Activated CD8-positive, alpha-beta memory T cell treated with anti-CD3 and anti-CD28 coated beads, Interleukin-2, amount 10 ng/mL, durations not matched to agents 7 days and 5 days (primary cell): Measurements from ENCODE around the gene MAP2K5. TPM values are rescaled to one million over a fixed set of nuclear protein-coding genes. Genes with fewer than 3 reads are reported as not detected.

ENCODE experiments used
- ATAC-seq: fragments of 150-1000 bp; cut with Tn5 transposase; one replicate; pipeline ENCODE4 v1.10.0; 2021; ENCODE audit warnings: moderate library complexity
- CTCF ChIA-PET: fragments of 350-600 bp; sonication (Branson Sonifier 250); formaldehyde crosslinking; loops from one replicate; lab custom pipeline; 2021; ENCODE audit warnings: antibody characterized with exemption; lab: Charles Lee
- DNase-seq: peaks from one replicate; pipeline ENCODE4 v3.0.0-alpha.2; 2020
- H3K27ac Mint-ChIP-seq: one replicate; pipeline ENCODE4 v1.8.0; 2021; ENCODE audit warnings: mild to moderate bottlenecking, mixed read lengths
- H3K27me3 Mint-ChIP-seq: one replicate; pipeline ENCODE4 v1.8.0; 2021; ENCODE audit warnings: mixed read lengths
- H3K36me3 Mint-ChIP-seq: one replicate; pipeline ENCODE4 v1.8.0; 2021; ENCODE audit warnings: mild to moderate bottlenecking, mixed read lengths
- H3K4me1 Mint-ChIP-seq: one replicate; pipeline ENCODE4 v1.8.0; 2021; ENCODE audit warnings: mixed read lengths
- H3K4me3 Mint-ChIP-seq: one replicate; pipeline ENCODE4 v1.8.0; 2021; ENCODE audit warnings: mild to moderate bottlenecking, moderate library complexity, mixed read lengths
- H3K9me3 Mint-ChIP-seq: one replicate; pipeline ENCODE4 v1.8.0; 2022; ENCODE audit warnings: low read depth, mixed read lengths
- total RNA-seq, 2 experiments: library from RNA; stranded (reverse); gene quantifications; one replicate each; pipeline ENCODE4 v1.2.3, GENCODE V29; 2021

Gene MAP2K5
- total RNA-seq, 2 experiments from 2014 or later: 15.7 to 23.5 TPM

DNA sequence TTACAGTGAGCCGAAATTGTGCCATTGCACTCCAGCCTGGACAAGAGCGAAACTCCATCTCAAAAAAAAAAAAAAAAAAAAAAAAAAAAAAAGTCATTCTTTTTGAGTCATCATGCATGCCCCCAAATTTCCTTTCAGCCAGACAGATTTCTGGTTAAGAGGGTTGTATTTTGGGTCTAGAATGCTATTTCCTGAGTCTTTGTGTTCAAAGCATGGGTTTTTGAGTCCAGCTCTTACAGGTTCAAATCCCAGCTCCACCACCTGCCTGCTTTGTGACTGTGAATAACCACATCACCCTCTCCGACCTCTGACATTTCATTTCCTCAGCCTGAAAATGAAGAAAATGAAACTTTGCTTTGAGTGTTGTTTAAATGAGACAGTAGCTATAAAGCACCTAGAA, 30.9 kb upstream of the MAP2K5 start:
- peaks cover 7% of the 10 kb centered on the region for H3K4me1 Mint-ChIP-seq
- no peak overlapping the region for H3K4me3 Mint-ChIP-seq
- CTCF ChIA-PET: interaction anchor here (0.7 kb wide), 1 partner anchor 10 kb away, joined by 3 read pairs; no protein-coding TSS in a partner anchor
- no peaks in the 10 kb centered on the region for H3K27me3 Mint-ChIP-seq
- no peak for ATAC-seq
- DNase-seq: no peak
- no peak overlapping the region for H3K27ac Mint-ChIP-seq
- peaks cover 7% of the 10 kb centered on the region for H3K36me3 Mint-ChIP-seq
- H3K9me3 Mint-ChIP-seq: no peaks in the 10 kb centered on the region

DNA sequence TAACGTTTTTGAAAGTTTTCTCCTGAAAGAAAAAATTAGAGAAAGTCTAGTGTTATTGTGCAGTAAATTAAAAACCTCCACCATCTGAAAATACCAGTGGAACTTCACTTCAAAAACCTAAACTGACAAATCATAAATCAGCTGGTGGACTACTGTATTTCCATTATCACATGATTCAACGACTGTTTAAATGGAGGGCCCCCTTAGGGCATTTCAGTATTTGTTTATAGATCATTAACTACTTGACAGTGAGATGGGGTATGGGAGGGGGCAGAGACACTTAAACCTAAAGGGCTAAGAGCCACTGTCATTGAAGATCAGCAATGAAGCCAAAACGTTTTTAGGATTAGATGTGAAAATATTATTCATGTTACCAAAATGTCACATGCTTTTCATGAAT, 30.4 kb upstream of the MAP2K5 start:
- Mint-ChIP-seq H3K4me1 (peaks cover 7% of the 10 kb centered on the region), H3K27me3 (no peaks in the 10 kb centered on the region)
- CTCF ChIA-PET: no interaction called here

DNA sequence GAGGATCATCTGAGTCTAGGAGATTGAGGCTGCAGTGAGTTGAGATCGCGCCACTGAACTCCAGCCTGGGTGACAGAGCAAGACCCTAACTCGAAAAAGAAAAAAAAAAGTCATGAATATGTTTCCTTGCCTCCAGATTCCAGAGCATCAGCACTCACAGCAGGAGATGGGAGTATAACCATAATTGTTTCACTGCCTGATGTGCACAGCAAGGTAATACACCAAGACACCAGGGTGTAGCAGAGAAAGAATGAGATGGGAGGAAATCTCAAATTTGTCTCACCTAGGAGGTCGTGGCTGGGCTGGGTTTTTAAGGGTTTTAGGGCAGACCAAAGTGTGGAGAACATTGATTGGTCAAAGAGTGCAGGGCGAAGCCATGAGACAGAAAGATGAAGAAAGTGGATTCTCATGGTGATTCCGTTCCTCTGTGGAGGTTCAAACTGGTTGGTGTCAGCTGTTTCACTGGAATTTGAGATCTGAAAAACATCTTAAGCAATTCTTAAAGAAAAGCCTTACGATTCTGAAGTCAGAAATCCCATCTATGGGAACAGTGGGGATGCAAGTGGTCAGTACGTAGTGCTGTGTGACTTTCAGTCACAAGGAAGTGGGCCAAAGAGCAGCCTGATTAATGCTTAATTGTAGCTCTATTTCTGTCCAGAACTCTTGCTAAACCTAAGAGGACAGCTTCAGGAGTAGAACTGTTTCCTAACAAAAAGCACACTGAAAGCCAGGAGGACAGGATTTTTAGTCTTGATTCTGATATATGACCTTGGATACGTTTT, 29.4 kb upstream of the MAP2K5 start:
- ATAC-seq (no peak), DNase-seq (no peak)
- Mint-ChIP-seq H3K27me3 (no peaks in the 10 kb centered on the region), H3K27ac (no peak overlapping the region), H3K9me3 (no peaks in the 10 kb centered on the region), H3K4me3 (no peak overlapping the region), H3K36me3 (peaks cover 7% of the 10 kb centered on the region), H3K4me1 (peaks cover 7% of the 10 kb centered on the region)
- CTCF ChIA-PET: no interaction called here

More for the DNA sequence above, 30.4 kb upstream of the MAP2K5 start:
- H3K9me3 Mint-ChIP-seq: no peaks in the 10 kb centered on the region
- H3K36me3 Mint-ChIP-seq: peaks cover 7% of the 10 kb centered on the region
- no peak overlapping the region for H3K27ac Mint-ChIP-seq
- ATAC-seq (no peak), DNase-seq (no peak)
- no peak overlapping the region for H3K4me3 Mint-ChIP-seq

DNA sequence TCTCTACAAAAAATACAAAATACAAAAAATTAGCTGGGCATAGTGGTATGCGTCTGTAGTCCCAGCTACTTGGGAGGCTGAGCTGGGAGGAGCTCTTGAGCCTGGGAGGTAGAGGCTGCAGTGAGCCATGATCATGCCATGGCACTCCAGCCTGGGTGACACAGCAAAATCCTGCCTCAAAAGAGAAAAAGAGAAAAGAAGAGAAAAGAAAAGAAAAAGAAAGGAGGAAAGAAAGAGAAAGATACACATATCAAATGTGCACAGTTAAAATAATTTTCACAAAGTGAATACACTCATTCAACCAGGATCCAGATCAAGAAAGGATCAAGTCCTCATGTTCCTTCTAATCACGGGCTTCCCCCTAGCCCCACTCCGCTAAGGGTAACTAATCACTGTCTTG, 27.4 kb upstream of the MAP2K5 start:
- ATAC-seq (no peak), DNase-seq (no peak)
- H3K27me3 Mint-ChIP-seq: no peaks in the 10 kb centered on the region
- no peaks in the 10 kb centered on the region for H3K9me3 Mint-ChIP-seq
- no peak overlapping the region for H3K4me3 Mint-ChIP-seq
- CTCF ChIA-PET: no interaction called here
- H3K36me3 Mint-ChIP-seq: peaks cover 9% of the 10 kb centered on the region
- H3K4me1 Mint-ChIP-seq: peaks cover 7% of the 10 kb centered on the region
- peak overlapping the region; percentile 59 for H3K27ac Mint-ChIP-seq

DNA sequence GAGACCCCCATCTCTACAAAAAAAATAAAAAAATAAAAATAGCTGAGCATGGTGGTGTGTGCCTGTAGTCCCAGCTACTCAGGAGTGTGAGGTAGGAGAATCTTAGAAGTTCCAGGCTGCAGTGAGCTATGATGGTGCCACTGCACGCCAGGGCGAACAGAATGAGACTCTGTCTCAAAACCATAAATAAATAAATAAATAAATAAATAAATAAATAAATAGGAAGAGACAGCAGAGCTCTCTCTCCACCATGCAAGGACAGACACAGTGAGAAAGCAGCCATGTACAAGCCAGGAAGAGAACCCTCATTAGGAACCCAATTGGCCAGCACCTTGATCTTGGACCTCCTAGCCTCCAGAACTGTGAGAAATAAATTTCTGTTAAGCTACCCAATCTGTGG, 26.9 kb upstream of the MAP2K5 start:
- Mint-ChIP-seq H3K9me3 (no peaks in the 10 kb centered on the region), H3K4me1 (peaks cover 11% of the 10 kb centered on the region), H3K4me3 (no peak overlapping the region), H3K27me3 (no peaks in the 10 kb centered on the region), H3K27ac (no peak overlapping the region), H3K36me3 (peaks cover 9% of the 10 kb centered on the region)
- CTCF ChIA-PET: no interaction called here
- ATAC-seq (no peak), DNase-seq (no peak)

DNA sequence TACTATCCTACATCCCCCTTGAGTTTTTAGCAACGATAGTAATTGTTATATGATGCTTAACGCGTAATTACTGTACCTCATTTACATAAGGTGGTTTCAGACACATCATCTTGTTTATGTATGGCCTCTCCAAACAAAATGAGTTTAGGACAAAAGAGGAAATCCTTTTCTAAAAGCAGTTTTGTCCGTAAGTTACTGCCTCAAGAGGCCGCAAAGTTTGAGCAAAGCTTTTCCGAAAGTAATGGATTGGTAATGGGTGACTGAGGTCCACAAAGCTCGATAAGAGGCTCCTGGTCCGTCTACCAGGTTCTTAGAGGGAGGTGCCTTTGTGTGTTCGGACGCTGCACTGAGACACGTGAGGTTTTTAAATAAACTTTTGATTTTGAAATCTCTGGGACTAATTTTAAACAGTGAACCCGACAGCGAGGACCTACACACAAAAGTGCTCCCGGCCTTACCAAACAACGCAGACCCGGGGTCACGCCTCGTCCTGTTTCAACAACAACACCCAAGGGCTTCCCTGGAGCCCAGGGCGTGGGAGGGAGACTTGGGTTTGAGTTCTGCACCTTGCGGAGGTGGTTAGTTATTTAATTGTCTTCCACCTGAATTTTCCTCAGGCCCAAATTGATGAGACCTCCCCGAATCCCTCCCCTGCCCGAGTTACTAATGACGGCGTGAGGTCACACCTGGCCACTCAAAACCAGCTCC, 22.0 kb upstream of the MAP2K5 start:
- ATAC-seq (no peak), DNase-seq (no peak)
- H3K27ac Mint-ChIP-seq: peak overlapping the region; percentile 87
- H3K27me3 Mint-ChIP-seq: no peaks in the 10 kb centered on the region
- CTCF ChIA-PET: interaction anchor here (0.9 to 1.5 kb wide), 2 partner anchors 19 to 63 kb away, joined by 3 read pairs; no protein-coding TSS in a partner anchor
- H3K4me3 Mint-ChIP-seq: peak overlapping the region; percentile 94
- H3K9me3 Mint-ChIP-seq: no peaks in the 10 kb centered on the region
- peaks cover 3% of the 10 kb centered on the region for H3K36me3 Mint-ChIP-seq
- peaks cover 25% of the 10 kb centered on the region for H3K4me1 Mint-ChIP-seq

DNA sequence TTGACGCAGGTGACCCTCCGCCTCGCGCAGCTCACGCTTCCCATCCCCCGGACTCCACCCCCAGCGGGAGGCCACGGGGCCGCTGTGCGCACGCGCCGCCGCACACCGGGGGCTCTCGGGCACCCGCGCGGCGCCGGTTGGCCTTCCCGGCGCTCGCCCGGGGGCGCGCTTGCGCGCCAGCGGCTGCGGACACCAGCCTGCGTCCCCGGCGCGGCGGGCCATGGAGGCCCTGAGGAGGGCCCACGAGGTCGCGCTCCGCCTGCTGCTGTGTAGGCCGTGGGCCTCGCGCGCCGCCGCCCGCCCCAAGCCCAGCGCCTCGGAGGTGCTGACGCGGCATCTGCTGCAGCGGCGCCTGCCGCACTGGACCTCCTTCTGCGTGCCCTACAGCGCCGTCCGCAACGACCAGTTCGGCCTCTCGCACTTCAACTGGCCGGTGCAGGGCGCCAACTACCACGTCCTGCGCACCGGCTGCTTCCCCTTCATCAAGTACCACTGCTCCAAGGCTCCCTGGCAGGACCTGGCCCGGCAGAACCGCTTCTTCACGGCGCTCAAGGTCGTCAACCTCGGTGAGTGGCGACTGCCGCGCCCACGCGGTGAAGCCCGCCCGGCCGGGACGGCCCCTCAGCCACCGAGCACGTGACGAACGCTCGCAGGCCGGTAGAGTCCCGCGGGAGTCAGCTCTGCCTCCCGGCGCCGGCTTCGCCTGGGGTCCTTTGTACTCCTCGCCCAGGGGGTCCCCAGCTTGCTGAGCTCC, 21.3 kb upstream of the MAP2K5 start, which contains the start of gene C15orf61:
C15orf61 (plus strand) TSS at position 103 of the 754 bp plus-strand sequence; CDS start at position 221, 118 bp downstream.
- H3K36me3 Mint-ChIP-seq: peaks cover 3% of the 10 kb centered on the region
- peaks cover 25% of the 10 kb centered on the region for H3K4me1 Mint-ChIP-seq
- H3K9me3 Mint-ChIP-seq: no peaks in the 10 kb centered on the region
- ATAC-seq (peak; percentile 87), DNase-seq (peak; percentile 89)
- peak within 1 kb of the TSS; percentile 91 for H3K27ac Mint-ChIP-seq
- no peaks in the 10 kb centered on the region for H3K27me3 Mint-ChIP-seq
- CTCF ChIA-PET: interaction anchor here (1.2 to 1.5 kb wide), 4 partner anchors 10 to 574 kb away, joined by 3 to 4 read pairs (median 3); no protein-coding TSS in a partner anchor
- peak within 1 kb of the TSS; percentile 94 for H3K4me3 Mint-ChIP-seq

DNA sequence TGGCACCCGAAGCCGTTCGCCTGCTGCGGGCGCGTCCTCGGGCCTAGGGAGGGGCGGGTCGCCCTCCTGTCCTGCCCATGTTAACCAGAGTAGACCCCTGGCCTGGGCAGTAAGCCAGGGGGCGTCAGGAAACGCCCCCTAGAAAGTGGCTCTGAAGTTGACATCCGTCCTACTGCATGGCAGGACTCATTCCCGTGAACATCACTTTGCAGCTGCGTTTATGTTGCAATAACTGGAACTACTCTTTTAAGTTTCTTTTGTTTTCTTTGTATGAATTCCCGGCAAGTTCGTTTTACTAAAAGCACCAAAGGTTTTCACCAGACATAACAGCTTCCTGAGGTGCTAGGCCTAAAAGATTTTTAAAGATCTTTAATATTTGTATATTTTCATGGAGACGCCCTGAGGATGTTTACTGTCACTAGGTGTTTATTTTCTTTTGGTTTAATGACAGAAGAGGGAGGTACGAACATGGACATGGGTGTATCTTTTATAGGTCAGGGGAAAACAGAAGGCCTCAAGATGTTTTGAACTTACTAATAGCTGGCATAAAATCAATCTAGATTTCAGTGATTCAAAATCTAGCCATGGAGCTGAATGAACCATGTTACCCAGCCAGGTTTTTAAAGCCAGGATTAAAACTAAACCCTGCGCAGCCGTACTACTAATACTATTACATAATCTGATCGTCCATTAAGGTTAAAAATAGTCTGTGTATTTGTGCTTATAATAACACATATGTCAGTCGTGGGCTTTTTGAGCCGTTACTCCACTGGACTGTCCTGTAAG, 20.5 kb upstream of the MAP2K5 start:
- H3K27ac Mint-ChIP-seq: peak overlapping the region; percentile 91
- H3K4me3 Mint-ChIP-seq: peak overlapping the region; percentile 94
- H3K4me1 Mint-ChIP-seq: peaks cover 25% of the 10 kb centered on the region
- ATAC-seq: no peak
- no peaks in the 10 kb centered on the region for H3K27me3 Mint-ChIP-seq
- no peak for DNase-seq
- no peaks in the 10 kb centered on the region for H3K9me3 Mint-ChIP-seq
- CTCF ChIA-PET: interaction anchor here (0.8 to 1.5 kb wide), 5 partner anchors 10 to 575 kb away, joined by 3 to 4 read pairs (median 3); no protein-coding TSS in a partner anchor
- peaks cover 3% of the 10 kb centered on the region for H3K36me3 Mint-ChIP-seq

DNA sequence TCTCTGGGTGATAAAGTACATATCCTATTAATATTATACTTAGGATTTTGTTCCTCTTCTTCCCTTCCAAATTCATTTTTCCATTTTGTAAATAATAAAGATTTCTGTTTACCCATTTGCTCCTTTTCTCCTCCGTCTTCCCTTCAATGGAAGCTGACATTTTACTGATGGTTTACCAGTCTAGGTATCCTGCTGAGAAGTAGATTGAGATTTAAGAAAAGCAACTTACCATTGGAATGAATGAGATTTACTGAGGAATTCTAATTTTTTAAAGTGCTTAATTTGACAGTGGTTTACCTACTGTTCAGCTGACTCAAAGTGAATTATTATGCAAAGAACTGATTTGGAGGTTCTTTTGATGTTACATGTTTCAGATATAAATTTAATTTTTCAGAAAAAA, 19.2 kb upstream of the MAP2K5 start:
- H3K36me3 Mint-ChIP-seq: peaks cover 4% of the 10 kb centered on the region
- CTCF ChIA-PET: interaction anchor here (0.9 kb wide), 1 partner anchor 29 kb away, joined by 3 read pairs; no protein-coding TSS in a partner anchor
- ATAC-seq: no peak
- no peak overlapping the region for H3K27ac Mint-ChIP-seq
- no peak overlapping the region for H3K4me3 Mint-ChIP-seq
- no peaks in the 10 kb centered on the region for H3K27me3 Mint-ChIP-seq
- DNase-seq: no peak
- H3K4me1 Mint-ChIP-seq: peaks cover 25% of the 10 kb centered on the region
- no peaks in the 10 kb centered on the region for H3K9me3 Mint-ChIP-seq

DNA sequence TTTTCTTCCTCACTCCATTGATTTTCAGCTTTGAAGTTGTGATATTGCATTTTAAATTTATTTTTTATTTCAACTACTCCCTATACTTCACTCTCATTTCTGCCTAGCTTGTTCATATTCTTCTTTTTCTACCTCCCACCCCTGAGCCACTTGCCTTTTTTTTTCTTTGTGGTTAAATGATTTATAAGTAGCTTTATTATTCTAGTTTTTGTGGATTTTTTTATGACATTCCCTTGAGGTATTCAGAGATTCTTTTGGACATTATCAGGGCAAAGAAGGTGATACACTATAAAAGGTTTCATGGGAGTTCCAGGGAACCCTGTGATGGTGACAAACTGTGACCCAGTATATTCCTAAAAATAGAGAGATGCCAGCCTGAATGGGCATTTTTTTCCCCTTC, 18.3 kb upstream of the MAP2K5 start:
- no peaks in the 10 kb centered on the region for H3K9me3 Mint-ChIP-seq
- CTCF ChIA-PET: interaction anchor here (0.7 to 1.3 kb wide), 2 partner anchors 304 to 312 kb away, joined by 3 read pairs; no protein-coding TSS in a partner anchor
- ATAC-seq (no peak), DNase-seq (no peak)
- H3K4me3 Mint-ChIP-seq: no peak overlapping the region
- no peak overlapping the region for H3K27ac Mint-ChIP-seq
- H3K36me3 Mint-ChIP-seq: peaks cover 1% of the 10 kb centered on the region
- no peaks in the 10 kb centered on the region for H3K27me3 Mint-ChIP-seq
- H3K4me1 Mint-ChIP-seq: peaks cover 25% of the 10 kb centered on the region

DNA sequence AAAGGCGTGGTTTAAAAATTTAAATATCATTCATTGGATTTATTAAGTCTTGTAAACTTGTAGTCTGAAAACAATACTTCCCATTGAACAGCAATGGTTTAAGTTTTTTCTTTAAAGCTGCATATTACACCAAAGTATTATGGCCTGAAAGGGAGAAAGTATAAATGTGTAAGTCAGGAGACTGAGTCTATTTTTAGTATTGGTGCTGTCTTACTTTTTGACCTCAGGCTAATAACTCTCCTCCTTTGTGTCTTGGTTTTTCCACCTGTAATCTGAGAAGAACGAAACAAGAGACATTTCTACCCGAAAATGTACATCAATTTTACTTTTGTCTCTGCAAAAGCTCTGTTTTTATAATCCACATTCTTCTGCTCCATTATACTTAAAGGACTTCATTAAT, 14.0 kb upstream of the MAP2K5 start:
- Mint-ChIP-seq H3K27ac (no peak overlapping the region), H3K4me1 (peaks cover 2% of the 10 kb centered on the region), H3K36me3 (peaks cover 1% of the 10 kb centered on the region), H3K9me3 (no peaks in the 10 kb centered on the region), H3K4me3 (no peak overlapping the region), H3K27me3 (no peaks in the 10 kb centered on the region)
- ATAC-seq (no peak), DNase-seq (no peak)
- CTCF ChIA-PET: interaction anchor here (1.1 to 1.5 kb wide), 2 partner anchors 31 to 72 kb away, joined by 3 read pairs; no protein-coding TSS in a partner anchor

DNA sequence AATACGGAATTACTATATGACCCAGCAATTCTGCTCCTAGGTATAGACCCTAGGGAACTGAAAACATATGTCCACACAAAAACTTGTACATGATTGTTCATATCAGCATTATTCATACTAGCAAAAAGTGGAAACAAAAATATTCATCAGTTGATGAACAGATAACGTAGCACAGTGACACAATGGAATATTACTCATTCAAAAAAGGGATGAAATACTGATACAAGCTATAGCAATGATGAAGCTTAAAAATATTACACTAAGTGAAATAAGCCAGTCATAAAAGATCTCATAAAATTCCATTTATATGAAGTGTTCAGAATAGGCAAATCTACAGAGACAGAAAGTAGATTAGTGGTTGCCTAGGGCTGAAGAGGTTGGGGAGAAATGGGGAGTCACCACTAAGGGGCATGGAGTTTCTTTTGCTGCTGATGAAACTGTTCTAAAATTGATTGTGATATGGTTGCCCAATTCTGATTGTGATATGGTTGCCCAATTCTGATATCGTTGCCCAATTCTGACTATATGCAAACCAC, 11.1 kb upstream of the MAP2K5 start:
- H3K27ac Mint-ChIP-seq: no peak overlapping the region
- H3K36me3 Mint-ChIP-seq: peaks cover 1% of the 10 kb centered on the region
- H3K4me1 Mint-ChIP-seq: no peaks in the 10 kb centered on the region
- H3K27me3 Mint-ChIP-seq: peaks cover 19% of the 10 kb centered on the region
- no peak for ATAC-seq
- H3K9me3 Mint-ChIP-seq: no peaks in the 10 kb centered on the region
- no peak overlapping the region for H3K4me3 Mint-ChIP-seq
- no peak for DNase-seq
- CTCF ChIA-PET: interaction anchor here (1.0 kb wide), 1 partner anchor 30 kb away, joined by 3 read pairs; no protein-coding TSS in a partner anchor
